WTC11 (cell line): ENCODE data around the gene PEBP1. TPM values are rescaled to one million over a fixed set of nuclear protein-coding genes. Genes with fewer than 3 reads are reported as not detected.

Source experiments
- ATAC-seq: fragments of 200-7000 bp; cut with Tn5 transposase; 2 replicates; pipeline ENCODE4 v1.10.0; 2021; ENCODE audit warnings: mild to moderate bottlenecking, moderate library complexity
- CTCF ChIA-PET: fragments of 300-600 bp; sonication (Branson Sonifier 250); formaldehyde crosslinking; loops from one replicate; lab custom pipeline; 2021; ENCODE audit warnings: antibody characterized with exemption; lab: Charles Lee
- POLR2A ChIA-PET: fragments of 350-600 bp; sonication (Branson Sonifier 250); formaldehyde crosslinking; loops from one replicate; lab custom pipeline; 2021; ENCODE audit warnings: antibody characterized with exemption; lab: Charles Lee
- DNase-seq: peaks from one replicate; pipeline ENCODE4 v3.0.0; 2021; ENCODE audit warnings: low spot score
- H3K27ac Mint-ChIP-seq: 2 replicates; pipeline ENCODE4 v1.8.0; 2021; ENCODE audit warnings: mixed read lengths
- H3K27me3 Mint-ChIP-seq: 2 replicates; pipeline ENCODE4 v1.8.0; 2021; ENCODE audit warnings: low read depth, mild to moderate bottlenecking, moderate library complexity, mixed read lengths
- H3K36me3 Mint-ChIP-seq: 2 replicates; pipeline ENCODE4 v1.8.0; 2021; ENCODE audit warnings: mixed read lengths
- H3K4me1 Mint-ChIP-seq: 2 replicates; pipeline ENCODE4 v1.8.0; 2022; ENCODE audit warnings: mixed read lengths
- H3K4me3 Mint-ChIP-seq: 2 replicates; pipeline ENCODE4 v1.8.0; 2021; ENCODE audit warnings: mild to moderate bottlenecking, moderate library complexity, mixed read lengths
- H3K9me3 Mint-ChIP-seq: 2 replicates; pipeline ENCODE4 v1.8.0; 2021; ENCODE audit warnings: mixed read lengths
- AR ChIP-seq: fragments of 250-450 bp; sonication (Bioruptor Pico); IDR thresholded peaks from 2 replicates; pipeline ENCODE4 v1.9.0; 2021; ENCODE audit warnings: mild to moderate bottlenecking
- ATF1 ChIP-seq: sonication (generic); formaldehyde crosslinking; IDR thresholded peaks from 2 replicates; pipeline ENCODE4 v1.8.1; 2023; ENCODE audit warnings: mild to moderate bottlenecking, moderate library complexity, missing genetic modification reagents
- ATF2 ChIP-seq: sonication (generic); formaldehyde crosslinking; IDR thresholded peaks from 2 replicates; pipeline ENCODE4 v1.8.1; 2022; ENCODE audit warnings: low read depth, missing genetic modification reagents, borderline replicate concordance
- EMX1 ChIP-seq: fragments of 250-450 bp; sonication (Bioruptor Pico); IDR thresholded peaks from 2 replicates; pipeline ENCODE4 v1.8.0; 2021; ENCODE audit warnings: mild to moderate bottlenecking
- FOXP4 ChIP-seq: sonication (generic); formaldehyde crosslinking; IDR thresholded peaks from 2 replicates; pipeline ENCODE4 v1.8.0; 2022; ENCODE audit warnings: mild to moderate bottlenecking, missing genetic modification reagents
- GRHL2 ChIP-seq: fragments of 250-450 bp; sonication (Bioruptor Pico); IDR thresholded peaks from 2 replicates; pipeline ENCODE4 v1.8.0; 2022; ENCODE audit warnings: mild to moderate bottlenecking, moderate library complexity; ENCODE audit not compliant: insufficient replicate concordance, severe bottlenecking
- JUN ChIP-seq: sonication (generic); formaldehyde crosslinking; IDR thresholded peaks from 2 replicates; pipeline ENCODE4 v1.8.0; 2023; ENCODE audit warnings: mild to moderate bottlenecking, missing genetic modification reagents
- MLX ChIP-seq: sonication (generic); formaldehyde crosslinking; IDR thresholded peaks from 2 replicates; pipeline ENCODE4 v1.8.1; 2023; ENCODE audit warnings: mild to moderate bottlenecking, missing genetic modification reagents, moderate library complexity
- NFATC4 ChIP-seq: fragments of 250-450 bp; sonication (Bioruptor Pico); IDR thresholded peaks from 2 replicates; pipeline ENCODE4 v1.9.0; 2021; ENCODE audit warnings: mild to moderate bottlenecking
- NR2C2 ChIP-seq: sonication (generic); formaldehyde crosslinking; IDR thresholded peaks from 2 replicates; pipeline ENCODE4 v1.8.0; 2022; ENCODE audit warnings: mild to moderate bottlenecking, missing genetic modification reagents
- SMAD4 ChIP-seq: sonication (generic); formaldehyde crosslinking; IDR thresholded peaks from 2 replicates; pipeline ENCODE4 v1.8.0; 2022; ENCODE audit warnings: mild to moderate bottlenecking, missing genetic modification reagents
- SP1 ChIP-seq: sonication (generic); formaldehyde crosslinking; conservative IDR thresholded peaks from 2 replicates; pipeline ENCODE4 v1.8.1; 2022; ENCODE audit warnings: missing genetic modification reagents
- TCF7 ChIP-seq: sonication (generic); formaldehyde crosslinking; IDR thresholded peaks from 2 replicates; pipeline ENCODE4 v1.8.0; 2022; ENCODE audit warnings: mild to moderate bottlenecking, low read depth, missing genetic modification reagents, moderate library complexity
- ZNF121 ChIP-seq: sonication (generic); formaldehyde crosslinking; IDR thresholded peaks from 2 replicates; pipeline ENCODE4 v1.8.0; 2023; ENCODE audit warnings: missing genetic modification reagents
- ZNF281 ChIP-seq: sonication (generic); formaldehyde crosslinking; IDR thresholded peaks from 2 replicates; pipeline ENCODE4 v1.8.0; 2023; ENCODE audit warnings: mild to moderate bottlenecking, missing genetic modification reagents
- ZNF317 ChIP-seq: sonication (generic); formaldehyde crosslinking; IDR thresholded peaks from 2 replicates; pipeline ENCODE4 v1.8.1; 2023; ENCODE audit warnings: low read depth, mild to moderate bottlenecking, moderate library complexity, missing genetic modification reagents, borderline replicate concordance
- ZNF423 ChIP-seq: fragments of 250-450 bp; sonication (Bioruptor Pico); IDR thresholded peaks from 2 replicates; pipeline ENCODE4 v2.1.2; 2022; ENCODE audit warnings: mild to moderate bottlenecking, moderate library complexity
- ZNF512 ChIP-seq: sonication (generic); formaldehyde crosslinking; IDR thresholded peaks from 2 replicates; pipeline ENCODE4 v1.8.1; 2022; ENCODE audit warnings: missing genetic modification reagents, borderline replicate concordance
- total RNA-seq: library from RNA; stranded (reverse); gene quantifications from 3 replicates; pipeline ENCODE4 v1.2.3, GENCODE V29; 2021

Gene PEBP1
- total RNA-seq, 1 experiment from 2014 or later: 363 TPM

GRCh38 chr12:118175823-118176447 lies 40.0 kb downstream of the PEBP1 start:
- CTCF ChIA-PET: interaction anchor here (2.5 to 3.1 kb wide), 2 partner anchors 10 to 201 kb away, joined by 11 to 17 read pairs; partner anchors contain the start of gene SUDS3
- H3K4me3 Mint-ChIP-seq: no peak overlapping the region
- POLR2A ChIA-PET: interaction anchor here (0.6 kb wide), 1 partner anchor 270 kb away, joined by 7 read pairs; no protein-coding TSS in a partner anchor
- ATAC-seq (no peak), DNase-seq (no peak)
- H3K27me3 Mint-ChIP-seq: no peaks in the 10 kb centered on the region
- H3K27ac Mint-ChIP-seq: no peak overlapping the region
- no peaks in the 10 kb centered on the region for H3K9me3 Mint-ChIP-seq
- TF ChIP-seq FOXP4 (CRISPR knock-in tag) (no peak), MLX (CRISPR knock-in tag) (no peak), ZNF121 (no peak), JUN (CRISPR knock-in tag) (no peak), NR2C2 (CRISPR knock-in tag) (no peak), GRHL2 (CRISPR knock-in tag) (no peak), SP1 (CRISPR knock-in tag) (no peak), SMAD4 (CRISPR knock-in tag) (no peak), TCF7 (CRISPR knock-in tag) (no peak), ZNF423 (CRISPR knock-in tag) (no peak), ATF1 (CRISPR knock-in tag) (no peak), ATF2 (CRISPR knock-in tag) (no peak), ZNF512 (CRISPR knock-in tag) (no peak), ZNF281 (CRISPR knock-in tag) (no peak), ZNF317 (CRISPR knock-in tag) (no peak), AR (CRISPR knock-in tag) (no peak), NFATC4 (CRISPR knock-in tag) (no peak), EMX1 (CRISPR knock-in tag) (no peak)
- H3K4me1 Mint-ChIP-seq: peaks cover 7% of the 10 kb centered on the region; the same call in 1 of the 2 replicates
- H3K36me3 Mint-ChIP-seq: peaks cover 13% of the 10 kb centered on the region
